H1 (cell line): ENCODE measurements around the gene DLX4. TPM values are rescaled to one million over a fixed set of nuclear protein-coding genes. Genes with fewer than 3 reads are reported as not detected.

Experiments used
- MAX ChIP-seq: IDR thresholded peaks from 2 replicates; pipeline ENCODE4 v1.6.1; 2012; ENCODE audit warnings: inconsistent platforms
- polyA plus RNA-seq, 7 experiments: library from polyadenylated mRNA; depleted of rRNA in 3 of 7; stranded (reverse) in 5 of 7; unstranded in 2 of 7; fragments of >200 nt in 5 of 7; fragments of 200-250 nt in 2 of 7; gene quantifications; 1 replicate in 5 of 7; 2 replicates in 1 of 7; 4 replicates in 1 of 7; pipeline versions ENCODE4 v1.2.1 to v1.2.3, GENCODE V29; 2011 to 2013; ENCODE audit warnings: missing spikeins in 2 of 7, mixed read lengths in 2 of 7
- total RNA-seq: library from RNA; stranded (reverse); fragmentation: NEBNext Ultra II Directional; extraction: Animal tissue kit (Norgen Biotek cat#: 25700); gene quantifications from 2 replicates; pipeline ENCODE4 v1.2.1, GENCODE V29; 2021

DLX4 gene
- total and polyA plus RNA-seq, 2 of the 8 experiments (the other 6 are each of a cell fraction or from before 2014, with no cell fraction given): 0.67 to 0.80 TPM

- TF ChIP-seq MAX: no peak
These were observed at the start of gene DLX4 (continued) for GRCh38 chr17:49969134-49969759.
